ENCODE data around the gene KIAA0232. TPM values are rescaled to one million over a fixed set of nuclear protein-coding genes. Genes with fewer than 3 reads are reported as not detected.

The KIAA0232 gene
- total and polyA plus RNA-seq, 2 of the 8 experiments (the other 6 are each of a cell fraction or from before 2014, with no cell fraction given) = 5.6 to 23.3 TPM

DNA sequence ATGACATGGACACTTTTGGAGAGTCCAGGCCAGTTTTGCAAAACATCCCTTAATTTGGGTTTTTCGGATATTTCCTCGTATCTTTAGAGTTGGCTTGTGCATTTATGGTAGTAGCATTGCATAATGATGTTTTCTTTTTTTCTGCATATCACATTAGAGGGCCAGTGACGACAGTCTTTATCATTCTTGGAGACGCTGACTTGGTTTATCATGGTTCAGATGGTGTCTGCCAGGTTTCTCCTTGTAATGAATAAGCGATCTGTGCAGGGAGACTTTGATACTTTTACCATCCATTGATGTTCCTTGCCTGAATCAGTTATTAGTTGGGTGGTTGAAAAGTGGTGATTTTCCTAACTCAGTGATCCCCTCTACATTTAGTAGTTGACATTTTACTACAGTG lies 46.6 kb downstream of the KIAA0232 start:
- Histone ChIP-seq H2BK12ac (ENCODE audit: low read depth, low read length) (no peak overlapping the region), H3K14ac (ENCODE audit: insufficient read length) (no peak overlapping the region), H2AFZ (ENCODE audit: low read length) (no peak overlapping the region), H2BK15ac (ENCODE audit: low read length) (no peak overlapping the region), H4K91ac (replicated peaks; ENCODE audit: insufficient read length, low read length) (no peak overlapping the region), H3K9ac (replicated peaks in 1 of 4; ENCODE audit: extremely low read depth in 1 of 4, low read depth in 3 of 4, low read length in 3 of 4) (no peak overlapping the region), H3K4ac (replicated peaks; ENCODE audit: insufficient read length, low read depth, low read length) (no peak overlapping the region), H3K56ac (replicated peaks; ENCODE audit: insufficient read length, low read depth, low read length) (no peak overlapping the region), H3K4me3 (ENCODE audit: extremely low read depth in 1 of 4, insufficient read depth in 2 of 4, low read depth in 3 of 4, low read length in 4 of 4) (no peak overlapping the region), H3K27me3 (replicated peaks in 1 of 4; ENCODE audit: control insufficient read depth in 3 of 4, extremely low read depth in 1 of 4, insufficient read depth in 3 of 4, low read length in 3 of 4) (no peaks in the 10 kb centered on the region), H3K79me2 (ENCODE audit: control insufficient read depth in 1 of 2, insufficient read depth in 2 of 2, low read length in 2 of 2) (0 out of 4 replicates have a peak, but pooled peaks cover 0 to 6% of the 10 kb centered on the region in 2 experiments), H3K9me3 (ENCODE audit: insufficient read depth in 2 of 2, low read depth in 1 of 2, low read length in 1 of 2) (no peaks in the 10 kb centered on the region), H3K23ac (ENCODE audit: insufficient read length) (no peak overlapping the region), H2BK20ac (ENCODE audit: low read length) (no peak overlapping the region), H3K4me2 (ENCODE audit: insufficient read depth in 1 of 2, low read depth in 2 of 2, low read length in 2 of 2) (no peak overlapping the region), H3K18ac (ENCODE audit: extremely low read depth, low read length) (no peak overlapping the region), H4K8ac (ENCODE audit: extremely low read depth, insufficient read depth, low read length) (no peak overlapping the region), H2BK5ac (ENCODE audit: low read depth, low read length) (no peak overlapping the region), H3K27ac (ENCODE audit: low read depth, low read length) (no peak overlapping the region), H3K36me3 (ENCODE audit: control insufficient read depth in 2 of 4, insufficient read depth in 4 of 4, low read length in 3 of 4) (peaks cover 0 to 31% (median 15%) of the 10 kb centered on the region in 4 experiments; a peak in 5 of 8 replicates), H4K5ac (ENCODE audit: insufficient read length, low read depth, low read length) (no peak overlapping the region), H3K79me1 (ENCODE audit: low read depth, low read length) (no peaks in the 10 kb centered on the region; the same call in none of the 2 replicates), H3K23me2 (ENCODE audit: low read depth, low read length) (no peaks in the 10 kb centered on the region), H3K4me1 (replicated peaks in 1 of 4; ENCODE audit: control insufficient read depth in 3 of 4, insufficient read depth in 4 of 4, low read length in 3 of 4) (no peaks in the 10 kb centered on the region), H2AK5ac (ENCODE audit: low read depth, low read length) (no peak overlapping the region), H2BK120ac (replicated peaks; ENCODE audit: low read depth, low read length) (no peak overlapping the region), H4K20me1 (replicated peaks in 1 of 2; ENCODE audit: control insufficient read depth in 1 of 2, insufficient read depth in 2 of 2, low read length in 2 of 2) (peaks cover 0 to 2% of the 10 kb centered on the region in 2 experiments)
- POLR2A ChIA-PET (ENCODE audit: partially characterized antibody) = no interaction called here
- FAIRE-seq (no peak), DNase-seq (ENCODE audit: low read depth in 1 of 2, low spot score in 2 of 2) (no peak)
- TF ChIP-seq SP1 (IDR thresholded peaks at IDR 0.05; ENCODE audit: low read depth, low read length) = no peak
- TF ChIP-seq, protein P1, sequence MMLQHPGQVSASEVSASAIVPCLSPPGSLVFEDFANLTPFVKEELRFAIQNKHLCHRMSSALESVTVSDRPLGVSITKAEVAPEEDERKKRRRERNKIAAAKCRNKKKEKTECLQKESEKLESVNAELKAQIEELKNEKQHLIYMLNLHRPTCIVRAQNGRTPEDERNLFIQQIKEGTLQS (IDR thresholded peaks at IDR 0.05; ENCODE audit: insufficient read depth, low read depth, low read length) = no peak
- TF ChIP-seq, protein P2, sequence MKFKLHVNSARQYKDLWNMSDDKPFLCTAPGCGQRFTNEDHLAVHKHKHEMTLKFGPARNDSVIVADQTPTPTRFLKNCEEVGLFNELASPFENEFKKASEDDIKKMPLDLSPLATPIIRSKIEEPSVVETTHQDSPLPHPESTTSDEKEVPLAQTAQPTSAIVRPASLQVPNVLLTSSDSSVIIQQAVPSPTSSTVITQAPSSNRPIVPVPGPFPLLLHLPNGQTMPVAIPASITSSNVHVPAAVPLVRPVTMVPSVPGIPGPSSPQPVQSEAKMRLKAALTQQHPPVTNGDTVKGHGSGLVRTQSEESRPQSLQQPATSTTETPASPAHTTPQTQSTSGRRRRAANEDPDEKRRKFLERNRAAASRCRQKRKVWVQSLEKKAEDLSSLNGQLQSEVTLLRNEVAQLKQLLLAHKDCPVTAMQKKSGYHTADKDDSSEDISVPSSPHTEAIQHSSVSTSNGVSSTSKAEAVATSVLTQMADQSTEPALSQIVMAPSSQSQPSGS (IDR thresholded peaks at IDR 0.05; ENCODE audit: low read length) = no peak
- TF ChIP-seq JUN (IDR thresholded peaks at IDR 0.05; ENCODE audit: low read depth, low read length) = no peak
- no peak for TF ChIP-seq POLR2AphosphoS5 (IDR thresholded peaks at IDR 0.05; ENCODE audit: low read depth, low read length)
- CTCF ChIA-PET (ENCODE audit: partially characterized antibody) = interaction anchor here (1.2 kb wide), 1 partner anchor 44 kb away, joined by 3 read pairs; no protein-coding TSS in a partner anchor
- 86% methylated on average over 5 of the region's 5 CpGs; no CpG with 5 or more reads in 1 of the 2 experiments for WGBS, 2 experiments (ENCODE audit: extremely low coverage in 1 of 2, insufficient coverage in 1 of 2, insufficient read length in 1 of 2, insufficient replicate concordance in 2 of 2, low coverage in 1 of 2, low lambda C conversion rate in 2 of 2, missing lambda C conversion rate in 1 of 2)

Data from H1 (cell line).